Measurements from ENCODE around the gene CASZ1.

CASZ1 gene

DNA sequence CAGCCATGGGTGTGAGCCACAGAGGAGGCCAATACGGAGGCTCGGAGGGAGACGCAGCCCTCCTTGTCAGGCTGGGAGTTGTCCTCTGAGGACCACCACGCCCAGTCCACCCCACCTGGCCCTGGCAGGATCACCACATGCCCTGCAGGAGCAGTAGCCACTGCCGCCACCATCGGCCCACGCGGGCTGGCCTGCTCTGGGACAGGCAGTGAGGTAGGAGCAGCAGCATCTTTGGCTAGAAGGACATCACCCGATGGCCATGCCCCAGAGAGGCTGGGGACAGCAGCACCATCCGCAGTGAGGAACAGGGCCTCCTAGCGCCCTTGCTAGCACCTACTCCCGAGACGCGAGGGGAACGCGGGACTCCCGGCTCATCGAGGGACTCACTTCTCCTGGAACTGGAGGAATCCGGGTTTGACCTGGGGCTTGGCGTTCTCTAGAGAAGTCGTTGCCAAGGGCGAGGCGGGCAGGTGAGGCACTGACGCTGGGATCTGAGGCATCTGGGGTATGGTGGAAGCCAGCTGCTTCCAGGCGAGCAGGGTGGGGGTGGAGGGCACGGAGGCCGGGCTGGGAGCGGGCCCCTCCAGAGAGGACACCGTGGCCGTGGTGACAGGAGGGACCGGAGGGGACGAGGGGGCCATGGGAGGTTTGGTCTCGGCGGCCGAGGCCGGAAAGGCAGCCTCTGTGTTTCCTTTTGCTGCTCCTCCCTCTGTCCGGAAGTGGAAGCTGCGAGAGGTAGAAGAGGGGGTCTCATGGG lies 148.9 kb downstream of the CASZ1 start:
- no peak for DNase-seq

DNA sequence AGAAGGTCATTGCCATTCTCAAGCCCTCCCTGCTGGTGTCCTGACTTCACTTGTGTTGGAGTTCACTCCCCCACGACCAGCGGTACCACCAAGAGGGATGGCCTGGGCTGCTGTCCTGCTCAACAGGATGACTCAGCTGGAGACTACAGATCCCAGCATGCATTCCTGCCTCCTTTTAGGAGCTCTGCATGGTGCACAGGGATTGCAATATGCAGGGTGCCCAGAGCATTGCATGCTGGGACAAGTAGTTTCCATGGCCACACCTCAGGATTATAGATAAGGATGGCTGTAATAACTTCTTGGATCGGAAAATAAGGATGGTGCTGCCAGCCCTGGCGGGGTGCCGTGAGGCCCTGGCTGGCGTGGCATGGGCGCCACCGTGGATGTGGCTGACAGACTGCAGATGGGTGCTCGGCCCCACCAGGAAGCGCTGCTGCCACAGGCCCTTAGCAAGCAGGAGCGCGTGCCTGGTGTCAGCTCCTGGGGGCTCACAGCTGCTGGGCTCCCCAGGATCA lies 150.0 kb downstream of the CASZ1 start:
- DNase-seq, result no peak

DNA sequence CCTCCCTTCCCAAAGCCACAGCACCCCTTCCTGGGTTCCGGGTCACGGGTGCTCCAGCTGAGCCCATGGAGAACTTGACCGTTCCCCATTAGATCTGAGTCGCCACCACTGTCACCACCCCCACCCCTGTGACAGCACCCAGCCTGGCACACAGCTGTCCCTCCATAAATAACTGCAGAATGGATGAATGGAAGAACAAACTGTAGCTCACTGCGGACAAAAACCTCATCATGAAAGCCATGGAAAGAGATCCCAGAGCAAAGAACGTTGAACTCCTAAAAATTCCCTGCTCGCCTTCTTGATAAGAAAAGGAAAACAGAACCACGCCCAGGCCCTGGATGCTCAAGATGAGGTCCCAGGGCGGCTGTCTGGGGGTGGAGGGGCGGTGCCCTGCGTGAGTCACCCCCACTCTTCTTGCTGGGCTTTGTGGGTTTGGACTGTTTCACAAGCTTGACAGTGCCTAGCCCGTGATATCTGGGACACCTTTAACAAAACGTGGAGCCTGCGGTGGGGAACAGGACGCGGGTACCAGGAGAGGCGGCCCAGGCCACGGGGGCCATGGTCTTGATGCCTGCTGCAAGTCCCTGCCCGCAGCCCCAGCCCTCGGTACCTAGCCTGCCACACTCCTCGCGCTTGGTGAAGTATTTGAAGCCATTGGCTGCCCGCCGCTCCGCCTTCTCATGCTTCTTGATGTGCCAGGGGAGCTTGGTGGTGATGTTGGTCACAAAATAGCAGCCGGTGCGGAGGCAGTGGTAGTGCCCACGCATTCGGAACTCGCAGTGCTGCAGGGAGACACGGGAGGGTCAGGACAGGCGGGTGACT lies 151.9 kb downstream of the CASZ1 start:
- DNase-seq, result no peak

DNA sequence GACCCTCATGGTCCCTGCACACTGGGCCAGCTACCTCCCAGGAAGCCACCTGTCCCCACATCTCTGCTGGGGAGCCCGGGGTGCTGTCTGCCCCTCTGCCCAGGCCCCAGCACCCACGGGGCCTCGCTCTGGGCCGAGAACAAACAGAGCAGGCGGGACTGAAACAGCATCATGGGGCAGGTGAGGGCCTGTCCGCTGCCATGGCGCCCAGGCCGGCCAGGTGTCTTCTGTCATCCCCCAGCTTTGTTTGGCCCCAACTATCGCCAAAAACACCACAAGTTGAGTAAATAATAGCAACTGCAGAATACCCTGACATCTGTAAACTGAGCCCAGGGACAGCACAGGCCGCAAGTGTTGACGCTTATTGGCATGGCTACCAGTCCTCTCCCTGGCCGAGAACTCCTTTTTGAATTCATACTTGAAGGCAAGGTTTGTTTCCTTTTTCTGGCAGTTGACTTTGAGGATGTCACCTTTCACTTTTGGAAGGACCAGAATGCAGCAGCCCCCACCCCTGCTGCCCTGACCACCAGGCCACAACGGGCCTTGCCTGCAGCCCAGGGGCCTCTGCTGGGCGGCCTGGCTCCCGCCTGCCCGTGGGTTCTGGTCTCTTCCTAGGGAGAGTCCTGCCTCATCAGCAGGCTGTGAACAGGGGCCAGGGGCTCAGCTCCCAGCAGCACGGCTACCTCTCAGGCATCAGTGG lies 152.7 kb downstream of the CASZ1 start:
- no peak for DNase-seq

DNA sequence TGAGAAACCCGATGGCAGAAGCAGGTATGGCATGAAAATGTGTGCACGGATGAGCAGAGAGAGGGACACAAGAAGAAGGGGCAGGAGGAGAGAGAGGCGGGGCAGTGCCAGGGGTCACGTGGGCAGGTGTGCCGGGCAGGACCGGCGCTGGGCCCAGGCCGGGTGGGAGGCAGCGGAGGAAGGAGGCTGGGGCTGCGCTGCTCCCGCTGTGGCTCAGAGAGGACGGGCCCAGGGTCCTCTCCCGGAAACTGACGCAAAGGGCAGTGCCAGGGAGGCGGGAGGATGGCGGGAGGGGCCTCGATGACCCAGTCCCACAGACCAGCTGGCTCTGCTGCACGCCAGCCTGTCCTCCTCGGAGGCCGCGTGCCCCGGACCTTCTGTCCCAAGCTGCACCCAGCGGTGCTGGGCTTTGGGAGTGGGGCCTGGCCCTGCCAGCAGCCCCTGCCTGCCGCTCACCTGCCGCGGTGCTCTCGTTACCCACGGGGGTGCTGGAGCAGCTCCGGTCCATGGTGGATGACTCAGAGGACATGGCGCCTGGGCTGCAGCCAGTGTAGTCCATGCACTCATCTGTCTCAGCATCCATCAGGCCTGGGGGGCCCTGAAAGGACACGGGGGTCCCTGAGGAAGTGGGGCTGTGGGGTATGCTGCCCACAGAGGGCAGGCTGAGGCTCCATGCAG lies 153.9 kb downstream of the CASZ1 start:
- no peak for DNase-seq

DNA sequence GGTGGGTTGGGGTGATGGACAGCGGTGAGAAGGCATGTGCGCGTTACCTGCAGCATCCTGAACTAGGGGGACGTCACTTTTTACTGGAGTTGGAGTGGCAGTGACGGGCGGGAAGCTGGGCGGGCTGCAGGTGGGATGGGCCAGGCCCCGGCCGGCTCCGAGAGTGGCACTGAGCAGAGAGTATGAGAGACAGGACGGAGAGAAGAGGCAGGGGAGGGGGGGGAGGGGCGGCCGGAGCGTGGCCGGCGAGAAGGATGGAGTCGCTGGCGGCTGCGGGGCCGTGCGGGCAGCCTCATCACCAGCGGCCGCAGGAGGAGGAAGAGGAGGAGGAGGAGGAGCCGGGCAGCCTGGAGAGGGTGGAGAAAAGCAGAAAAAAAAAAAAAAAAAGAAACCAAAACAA lies 154.5 kb downstream of the CASZ1 start:
- DNase-seq, result no peak

DNA sequence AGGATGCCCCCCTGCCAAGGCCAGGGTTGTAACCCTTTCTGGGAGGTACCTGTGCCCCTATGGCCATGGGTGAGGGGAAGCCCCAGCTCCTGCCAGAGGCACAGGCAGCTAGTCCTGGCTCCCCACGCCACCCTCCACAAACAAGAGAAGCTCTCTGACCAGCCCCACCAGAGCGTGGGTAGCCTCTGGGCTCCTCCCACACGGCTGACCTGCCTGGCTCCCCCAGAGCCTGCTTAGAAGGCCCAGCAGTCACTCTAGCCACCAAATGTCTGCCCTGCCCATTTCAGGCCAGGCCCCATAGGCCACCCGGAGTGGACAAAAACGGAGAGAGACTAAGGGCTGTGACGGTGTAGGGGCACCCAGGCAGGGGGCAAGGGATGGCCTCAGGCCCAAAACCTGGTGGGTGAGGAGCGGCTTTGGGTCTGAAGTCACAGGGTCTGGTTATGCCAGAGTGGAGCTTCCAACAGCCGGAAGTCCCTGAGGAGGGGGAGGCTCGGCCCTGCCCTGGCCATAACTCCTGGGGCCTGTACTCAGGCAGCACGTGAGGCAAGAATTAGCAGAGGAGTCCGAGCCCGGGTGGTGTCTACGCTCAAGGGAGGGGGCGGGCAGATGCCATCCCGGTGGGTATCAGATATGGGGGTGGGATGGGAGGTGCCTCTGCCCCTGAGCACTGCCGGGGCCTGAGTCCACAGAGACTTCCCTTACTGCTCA lies 155.4 kb downstream of the CASZ1 start:
- DNase-seq, result no peak

DNA sequence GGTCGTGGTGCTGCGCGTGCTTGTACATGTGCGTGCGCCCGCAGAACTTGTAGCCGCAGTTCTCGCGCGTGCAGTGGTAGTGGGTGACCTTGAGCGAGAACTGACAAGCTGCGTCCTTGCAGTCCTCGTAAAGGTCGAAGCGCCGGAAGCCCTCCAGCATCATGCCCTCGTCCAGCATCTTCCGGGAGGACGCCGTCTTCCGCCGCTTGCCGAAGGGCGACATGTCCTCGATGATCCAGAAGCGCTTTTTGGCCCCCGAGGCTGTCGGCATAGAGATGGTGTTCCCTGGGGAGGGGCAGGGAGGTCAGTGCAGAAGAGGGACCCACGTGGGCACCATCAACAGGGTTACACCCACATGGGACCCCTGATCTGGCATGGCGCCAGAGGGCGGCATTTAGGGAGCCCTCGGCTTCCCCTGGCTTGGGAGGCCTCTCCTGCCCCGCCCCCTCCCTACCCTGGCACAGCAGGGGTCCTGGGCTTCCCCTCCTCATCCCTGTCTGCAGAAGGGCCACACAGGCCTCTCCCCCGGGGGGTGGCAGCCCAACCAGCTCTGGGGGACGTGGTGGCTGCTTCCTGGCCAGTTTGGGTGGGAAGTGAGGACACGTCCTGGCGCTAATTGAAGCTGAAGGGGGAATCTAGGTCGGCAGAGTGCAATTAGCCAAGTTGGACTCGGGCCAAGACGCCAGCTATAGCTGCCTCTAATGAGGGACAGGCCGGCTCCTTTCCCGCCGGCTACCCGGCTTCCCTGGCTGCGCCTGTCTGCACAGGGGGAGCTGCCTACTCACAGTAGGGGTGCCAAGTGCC lies 156.5 kb downstream of the CASZ1 start:
- DNase-seq, result no peak

DNA sequence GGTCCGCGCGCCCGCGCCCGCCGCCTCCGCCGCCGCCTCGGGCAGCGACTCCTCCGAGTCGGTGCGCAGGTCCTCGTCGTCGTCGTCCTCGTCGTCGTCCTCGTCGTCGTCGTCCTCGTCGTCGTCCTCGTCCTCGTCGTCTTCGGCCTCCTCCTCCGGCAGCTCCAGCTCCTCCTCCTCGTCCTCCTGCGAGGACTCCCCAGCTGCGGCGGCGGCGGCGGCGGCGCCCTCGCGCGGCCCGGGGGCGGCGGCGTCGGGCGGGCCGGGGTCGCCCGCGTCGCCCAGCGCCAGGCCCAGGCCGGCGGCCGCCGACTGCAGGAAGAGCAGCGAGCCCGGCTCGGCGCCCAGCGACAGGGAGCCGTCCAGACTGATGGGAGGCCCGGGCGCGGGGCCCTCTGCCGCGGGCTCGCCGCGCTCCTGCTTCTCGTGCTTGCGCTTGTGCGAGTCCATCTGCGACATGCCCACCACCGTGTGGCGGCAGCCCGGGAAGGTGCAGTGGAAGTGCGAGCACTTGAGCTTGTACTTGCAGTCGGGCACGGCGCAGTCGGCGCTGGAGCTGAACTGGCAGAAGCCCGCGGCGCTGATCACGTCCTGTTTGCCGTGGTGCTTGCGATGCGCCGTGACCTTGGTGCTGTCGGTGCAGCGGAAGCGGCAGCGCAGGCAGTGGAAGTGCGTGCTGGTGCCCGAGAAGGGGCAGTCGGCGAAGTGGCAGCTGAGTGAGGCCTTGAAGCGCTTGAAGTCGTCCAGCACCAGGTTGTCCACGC lies 157.3 kb downstream of the CASZ1 start:
- no peak for DNase-seq

DNA sequence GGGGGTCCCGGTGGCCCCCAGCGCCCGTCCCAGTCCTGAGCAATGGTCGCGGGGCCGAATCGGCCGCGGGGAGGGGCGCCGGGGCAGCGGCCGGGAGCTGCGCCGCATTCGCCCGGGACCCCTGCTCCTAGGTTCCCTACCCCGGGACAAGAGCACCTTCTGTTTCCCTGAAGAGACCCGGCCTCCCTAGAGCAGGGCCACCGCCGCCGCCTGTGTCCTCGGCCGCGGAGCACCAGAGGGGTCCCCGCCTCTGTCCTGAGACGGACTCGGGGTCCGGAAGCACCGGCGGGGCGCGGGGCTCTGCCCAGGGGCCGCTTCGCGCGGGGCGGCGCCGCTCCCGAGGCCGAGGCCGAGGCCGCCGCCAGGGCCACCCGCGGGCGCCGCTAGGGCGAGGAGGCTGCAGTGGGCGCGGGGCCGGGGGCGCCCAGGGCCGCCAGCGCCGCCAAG lies 157.9 kb downstream of the CASZ1 start:
- DNase-seq, result no peak

DNA sequence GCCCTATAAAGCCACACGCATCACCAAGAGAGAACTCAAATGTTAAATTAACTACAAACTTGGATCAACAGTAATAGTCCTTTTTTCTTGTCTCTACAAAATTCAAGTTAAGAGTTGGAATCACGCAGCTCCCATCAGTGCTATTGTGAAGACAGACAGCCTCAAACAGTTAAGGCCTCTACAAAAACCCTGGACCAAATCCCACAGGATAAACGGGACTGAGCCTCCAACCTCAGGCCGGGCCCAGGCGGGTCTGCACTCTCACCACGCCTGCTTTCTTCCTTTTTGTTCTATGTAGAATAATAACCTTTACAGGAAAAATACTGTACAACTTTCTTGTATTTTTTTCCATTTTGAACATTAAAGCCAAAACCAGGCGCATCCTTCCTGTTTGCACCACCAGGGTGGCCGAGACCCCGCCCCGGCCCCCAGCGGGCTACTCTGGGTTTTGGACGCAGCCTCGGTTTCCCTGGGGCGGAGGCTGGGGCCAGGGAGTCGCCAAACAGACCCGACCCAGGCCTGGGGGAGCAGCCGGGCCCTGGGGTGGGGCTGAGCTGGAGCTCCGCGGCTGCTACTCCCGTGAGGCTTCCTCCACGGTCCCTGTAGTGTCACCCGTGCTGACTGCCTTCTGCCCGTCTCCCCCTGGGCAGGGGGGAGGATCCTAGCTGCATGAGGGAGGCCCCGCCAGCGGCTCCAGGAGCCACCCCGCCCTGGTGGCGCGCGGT lies 158.4 kb downstream of the CASZ1 start:
- no peak for DNase-seq

DNA sequence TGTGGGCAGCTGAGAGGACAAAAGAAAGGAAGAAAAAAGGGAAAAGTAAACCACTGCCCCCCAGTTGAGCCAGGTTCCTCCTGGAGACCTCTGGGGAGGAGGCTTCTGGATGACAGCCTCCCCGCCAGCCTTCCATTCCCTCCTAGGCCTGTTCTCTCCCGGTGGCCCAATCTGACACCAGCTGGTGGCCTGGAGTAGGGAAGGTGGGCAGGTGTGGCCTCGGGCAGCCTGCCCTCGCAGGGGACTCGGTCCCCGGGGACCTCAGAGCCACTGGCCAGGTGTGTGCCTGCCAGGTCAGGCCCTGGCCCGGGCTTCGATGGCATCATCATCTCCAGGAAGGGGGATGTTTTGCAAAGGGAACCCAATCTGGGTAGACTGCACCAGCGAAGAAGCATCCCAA lies 159.0 kb downstream of the CASZ1 start:
- DNase-seq, result no peak

DNA sequence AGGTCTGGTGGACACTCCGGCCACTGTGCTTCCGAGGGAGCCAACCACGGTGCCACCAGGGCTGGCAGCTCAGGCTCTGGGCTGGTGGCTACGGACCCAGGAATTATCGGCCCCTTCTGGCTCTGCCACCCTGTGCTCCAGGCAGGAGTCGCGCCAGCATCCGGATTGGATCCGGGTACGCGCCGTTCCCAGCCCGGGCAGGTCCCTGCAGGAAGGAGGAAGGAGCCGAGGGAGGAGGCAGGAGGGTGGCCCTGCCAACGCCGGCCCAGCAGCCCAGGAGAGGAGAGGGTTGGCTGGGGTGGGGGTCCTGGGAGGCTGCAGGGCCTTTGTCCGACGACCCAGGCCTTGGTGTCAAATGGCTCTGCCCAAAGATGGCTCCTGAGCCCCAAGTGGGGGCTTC lies 160.5 kb downstream of the CASZ1 start:
- no peak for DNase-seq

DNA sequence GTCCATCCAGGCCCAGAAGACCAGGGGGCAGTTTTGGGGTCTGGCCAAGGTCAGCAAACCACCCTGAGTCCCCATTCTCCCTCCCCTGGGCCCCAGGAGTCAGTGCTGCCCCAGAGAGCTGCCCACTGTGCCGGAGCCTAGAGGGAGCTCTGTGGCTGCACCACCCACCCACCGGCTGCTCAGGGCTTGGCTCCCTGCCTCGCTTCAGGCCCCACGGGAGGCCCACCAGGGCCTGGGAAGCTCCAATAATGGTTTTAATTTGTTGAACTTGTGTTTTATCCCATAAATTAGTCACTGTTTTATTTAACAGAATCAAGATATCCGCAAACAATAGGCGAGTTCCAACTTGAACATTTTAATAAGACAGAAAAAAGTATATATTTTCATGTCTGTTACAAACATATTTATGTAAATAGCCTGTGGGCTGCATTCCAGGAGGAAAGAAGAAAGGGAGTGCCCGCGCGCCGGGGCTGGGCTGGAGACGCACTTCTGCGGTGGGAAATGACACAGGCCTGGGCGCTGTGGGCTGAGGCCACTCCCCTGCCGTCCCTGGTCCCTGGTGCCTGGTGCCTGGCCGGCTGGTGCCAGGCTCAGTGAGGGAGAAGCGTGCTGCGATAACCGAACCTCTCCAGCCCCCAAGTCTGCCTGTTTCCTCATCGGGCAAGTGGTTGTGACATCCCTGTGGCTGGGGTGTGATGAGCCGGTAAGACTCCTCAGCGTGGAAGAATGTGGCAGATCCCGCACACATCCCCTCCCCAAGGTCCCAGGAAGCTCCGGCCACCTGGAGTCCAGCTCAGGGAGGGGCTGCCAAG lies 161.2 kb downstream of the CASZ1 start:
- DNase-seq, result no peak

DNA sequence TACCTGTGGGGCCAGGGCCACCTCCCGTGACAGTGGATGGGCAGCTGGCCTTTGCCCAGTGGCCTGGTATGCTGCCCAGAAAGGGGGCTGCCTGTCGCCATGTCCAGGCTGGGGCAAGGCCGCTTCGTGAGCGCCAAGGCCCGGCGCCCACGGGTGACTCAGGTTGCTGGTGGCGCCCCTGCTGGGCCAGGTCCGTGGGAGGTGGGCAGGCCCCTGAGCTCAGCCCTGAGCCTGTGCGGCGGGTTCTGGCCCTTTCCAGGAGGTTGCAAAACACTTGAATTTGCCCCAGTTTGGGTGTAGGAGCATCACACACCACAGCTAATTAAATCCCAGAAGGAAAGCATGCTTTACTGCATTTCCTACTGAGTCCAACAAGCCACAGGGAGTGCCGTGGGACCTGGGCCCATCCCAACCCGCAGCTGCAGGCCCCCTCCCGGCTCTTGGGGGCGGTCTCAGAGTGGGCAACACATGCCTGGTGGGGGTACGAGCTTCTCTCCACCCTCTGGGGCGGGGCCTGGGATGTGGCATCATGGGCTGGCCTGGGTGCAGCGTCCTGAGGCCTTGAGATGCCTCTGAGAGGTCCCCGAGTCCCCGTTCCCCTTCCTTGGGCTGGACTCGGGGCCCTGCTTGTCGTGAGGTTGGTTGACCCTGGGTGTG lies 161.9 kb downstream of the CASZ1 start:
- no peak for DNase-seq

DNA sequence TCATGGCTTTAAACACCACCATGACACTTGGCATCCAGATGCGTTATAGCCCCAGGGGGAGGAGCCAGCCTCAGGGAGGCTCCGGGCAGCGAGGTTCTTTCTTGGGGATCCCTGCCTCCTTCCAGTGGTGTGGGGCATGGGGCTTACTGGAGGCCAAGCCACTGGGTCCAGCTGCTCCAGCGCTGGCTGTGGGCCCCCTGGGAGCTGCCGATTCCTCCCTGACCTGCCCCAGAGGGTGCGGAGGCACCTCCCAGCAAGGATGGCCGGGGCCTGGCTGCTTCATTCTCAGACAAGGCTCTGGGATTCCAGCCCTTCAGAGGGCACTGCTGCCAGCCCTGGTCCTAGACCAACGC lies 162.4 kb downstream of the CASZ1 start:
- no peak for DNase-seq

DNA sequence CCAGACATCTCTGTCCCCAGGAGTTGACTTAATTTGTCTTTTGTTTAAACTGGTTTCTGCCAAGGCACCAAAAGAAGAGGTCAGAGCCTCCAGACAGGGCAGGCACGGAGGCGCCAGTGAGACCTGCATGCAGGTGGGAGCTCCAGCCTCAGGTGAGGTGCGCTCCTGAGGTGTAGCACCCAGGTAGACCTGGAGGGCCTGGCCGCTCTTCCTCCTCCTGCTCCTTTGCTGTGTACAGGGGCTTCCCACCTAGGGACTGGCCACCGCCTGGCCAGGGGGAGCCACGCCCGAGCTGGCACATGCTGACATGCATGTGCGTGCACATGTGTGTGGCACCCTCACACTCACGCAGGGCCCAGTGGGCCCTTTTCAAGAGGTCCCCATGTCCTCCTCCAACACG lies 163.0 kb downstream of the CASZ1 start:
- no peak for DNase-seq

DNA sequence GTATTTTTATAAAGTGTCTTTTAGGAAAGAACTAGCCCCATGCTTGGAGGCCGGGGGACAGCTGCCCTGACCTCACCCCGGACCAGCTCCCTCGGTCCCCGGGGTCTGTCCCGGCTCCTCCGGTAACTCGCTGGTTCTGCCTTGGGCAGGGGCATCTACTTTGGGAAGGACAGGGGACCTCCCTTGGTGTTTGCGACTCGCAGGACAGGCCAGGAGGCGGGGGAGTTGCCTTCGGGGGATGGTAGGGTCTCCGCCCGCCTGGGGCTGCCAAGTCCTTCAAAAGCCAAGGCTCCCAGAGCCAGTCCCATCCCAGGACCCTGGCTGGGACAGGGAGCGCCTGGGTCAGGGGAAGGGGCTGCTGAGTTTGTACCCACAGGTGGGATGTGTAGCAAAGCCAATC lies 163.8 kb downstream of the CASZ1 start:
- no peak for DNase-seq
